Astrocyte (in vitro differentiated cells and primary cell): Measurements from ENCODE around the gene KIAA0753. TPM values are rescaled to one million over a fixed set of nuclear protein-coding genes. Genes with fewer than 3 reads are reported as not detected.

Source experiments
- DNase-seq: peaks from one replicate; pipeline ENCODE4 v3.0.0-alpha.2; 2010; ENCODE audit warnings: low read depth
- FAIRE-seq: peaks from 2 replicates; lab custom pipeline; 2011; peaks lifted over from hg19 to GRCh38; lab: Jason Lieb, UNC
- H2AFZ ChIP-seq: 2 replicates; pipeline ENCODE4 v1.6.0; 2012; ENCODE audit warnings: low read depth, low read length, inconsistent platforms
- H3K27ac ChIP-seq: 2 replicates; pipeline ENCODE4 v1.5.1; 2011; ENCODE audit warnings: low read depth, low read length, inconsistent platforms
- H3K27me3 ChIP-seq: 2 replicates; pipeline ENCODE4 v1.6.0; 2011; ENCODE audit warnings: low read length, inconsistent platforms; ENCODE audit not compliant: insufficient read depth
- H3K36me3 ChIP-seq: 2 replicates; pipeline ENCODE4 v1.5.1; 2011; ENCODE audit warnings: low read length, inconsistent platforms; ENCODE audit not compliant: insufficient read depth
- H3K4me1 ChIP-seq: 2 replicates; pipeline ENCODE4 v1.5.1; 2011; ENCODE audit warnings: low read length, inconsistent platforms; ENCODE audit not compliant: insufficient read depth
- H3K4me2 ChIP-seq: 2 replicates; pipeline ENCODE4 v1.6.0; 2012; ENCODE audit warnings: low read length, inconsistent platforms
- H3K4me3 ChIP-seq: 2 replicates; pipeline ENCODE4 v1.5.1; 2011; ENCODE audit warnings: low read depth, mild to moderate bottlenecking, low read length, inconsistent platforms; ENCODE audit not compliant: insufficient read depth
- H3K79me2 ChIP-seq: 2 replicates; pipeline ENCODE4 v1.6.0; 2012; ENCODE audit warnings: mild to moderate bottlenecking, low read length, inconsistent platforms; ENCODE audit not compliant: insufficient read depth
- H3K9ac ChIP-seq: 2 replicates; pipeline ENCODE4 v1.6.0; 2012; ENCODE audit warnings: mild to moderate bottlenecking, low read length, inconsistent platforms
- H3K9me3 ChIP-seq: 2 replicates; pipeline ENCODE4 v1.5.1; 2012; ENCODE audit warnings: low read depth, mild to moderate bottlenecking, low read length, inconsistent platforms; ENCODE audit not compliant: insufficient read depth
- H4K20me1 ChIP-seq: 2 replicates; pipeline ENCODE4 v1.6.0; 2012; ENCODE audit warnings: low read length, inconsistent platforms; ENCODE audit not compliant: insufficient read depth
- H3K27ac Mint-ChIP-seq: one replicate; pipeline ENCODE4 v1.8.0; 2021; ENCODE audit warnings: mild to moderate bottlenecking, mixed read lengths; ENCODE audit not compliant: unreplicated experiment
- H3K27me3 Mint-ChIP-seq: one replicate; pipeline ENCODE4 v1.8.0; 2021; ENCODE audit warnings: low read depth, mixed read lengths; ENCODE audit not compliant: unreplicated experiment
- H3K36me3 Mint-ChIP-seq: one replicate; pipeline ENCODE4 v1.8.0; 2021; ENCODE audit warnings: low read depth, mixed read lengths; ENCODE audit not compliant: unreplicated experiment
- H3K4me1 Mint-ChIP-seq: one replicate; pipeline ENCODE4 v1.8.0; 2021; ENCODE audit warnings: low read depth, mixed read lengths; ENCODE audit not compliant: unreplicated experiment
- H3K4me3 Mint-ChIP-seq: one replicate; pipeline ENCODE4 v1.8.0; 2021; ENCODE audit warnings: mild to moderate bottlenecking, moderate library complexity, mixed read lengths; ENCODE audit not compliant: unreplicated experiment
- H3K9me3 Mint-ChIP-seq: one replicate; pipeline ENCODE4 v1.8.0; 2021; ENCODE audit warnings: mild to moderate bottlenecking, mixed read lengths; ENCODE audit not compliant: unreplicated experiment
- CTCF ChIP-seq: IDR thresholded peaks from 2 replicates; pipeline ENCODE4 v1.5.1; 2011; ENCODE audit warnings: low read depth, mild to moderate bottlenecking, inconsistent platforms, low read length, moderate library complexity; ENCODE audit not compliant: insufficient read depth
- EZH2 ChIP-seq: IDR thresholded peaks from 2 replicates; pipeline ENCODE4 v1.6.1; 2012; ENCODE audit warnings: mild to moderate bottlenecking, low read length, inconsistent platforms; ENCODE audit not compliant: insufficient read depth
- total RNA-seq: library from RNA; stranded (reverse); gene quantifications from 2 replicates; pipeline ENCODE4 v1.2.1, GENCODE V29; 2021

KIAA0753 gene
- total RNA-seq, 1 donor from 2014 or later = 25.4 TPM

- Mint-ChIP-seq H3K9me3 (peaks cover 2% of the 10 kb centered on the region), H3K27me3 (peaks cover 75% of the 10 kb centered on the region), H3K4me1 (peaks cover 9% of the 10 kb centered on the region), H3K4me3 (no peak overlapping the region), H3K36me3 (peaks cover 1% of the 10 kb centered on the region), H3K27ac (no peak overlapping the region)
- TF ChIP-seq EZH2 (no peak), CTCF (no peak)
- peaks cover 5% of the 10 kb centered on the region for H3K4me1 ChIP-seq
- peaks cover 27% of the 10 kb centered on the region for H3K27me3 ChIP-seq
- no peaks in the 10 kb centered on the region for H3K9me3 ChIP-seq
- peaks cover 23% of the 10 kb centered on the region for H4K20me1 ChIP-seq
- no peaks in the 10 kb centered on the region for H3K36me3 ChIP-seq
- H3K4me2 ChIP-seq = no peak overlapping the region
- no peak overlapping the region for H2AFZ ChIP-seq
- FAIRE-seq (no peak), DNase-seq (no peak)
- H3K4me3 ChIP-seq = no peak overlapping the region
- no peaks in the 10 kb centered on the region for H3K79me2 ChIP-seq
- no peak overlapping the region for H3K27ac ChIP-seq
- H3K9ac ChIP-seq = no peak overlapping the region
These were observed 91.0 kb downstream of the KIAA0753 start for GRCh38 chr17:6549384-6550036.

- Histone ChIP-seq H3K9ac (no peak overlapping the region), H3K27ac (no peak overlapping the region), H3K9me3 (no peaks in the 10 kb centered on the region), H3K4me2 (peak overlapping the region; percentile 38), H3K79me2 (no peaks in the 10 kb centered on the region), H3K36me3 (no peaks in the 10 kb centered on the region), H3K4me1 (peaks cover 5% of the 10 kb centered on the region), H3K27me3 (peaks cover 22% of the 10 kb centered on the region), H2AFZ (no peak overlapping the region), H3K4me3 (no peak overlapping the region), H4K20me1 (peaks cover 19% of the 10 kb centered on the region)
- TF ChIP-seq CTCF = no peak
- TF ChIP-seq EZH2 = no peak
- H3K4me3 Mint-ChIP-seq = no peak overlapping the region
- H3K36me3 Mint-ChIP-seq = peaks cover 1% of the 10 kb centered on the region
- H3K27ac Mint-ChIP-seq = no peak overlapping the region
- FAIRE-seq = no peak
- H3K9me3 Mint-ChIP-seq = peaks cover 2% of the 10 kb centered on the region
- peaks cover 9% of the 10 kb centered on the region for H3K4me1 Mint-ChIP-seq
- DNase-seq = no peak
- peaks cover 74% of the 10 kb centered on the region for H3K27me3 Mint-ChIP-seq
These were observed 91.8 kb downstream of the KIAA0753 start for GRCh38 chr17:6548578-6549330.
